Heart left ventricle (tissue), 16 donors: Measurements from ENCODE around the gene ZNRD2. TPM values are rescaled to one million over a fixed set of nuclear protein-coding genes. Genes with fewer than 3 reads are reported as not detected.
A peak's percentile ranks its signal among the peaks of the same experiment; 100 is the strongest.

ENCODE experiments used
- ATAC-seq, 4 donors: fragments of 200-7000 bp; cut with Tn5 transposase; one replicate each; pipeline ENCODE4 v1.9.1; 2020 to 2022; ENCODE audit warnings: moderate library complexity in 4 of 4, mild to moderate bottlenecking in 3 of 4, moderate number of reproducible peaks in 1 of 4
- DNase-seq, 5 donors: peaks; one replicate each; pipeline ENCODE4 v3.0.0-alpha.2; 2020
- H3K27ac ChIP-seq, 12 donors: fragments of 200-600 bp; sonication (generic) in 4 of 12; one replicate each; pipeline versions ENCODE4 v1.5.0 to v1.8.0; 2016 to 2022; ENCODE audit warnings: mild to moderate bottlenecking in 2 of 12
- H3K27me3 ChIP-seq, 9 donors: fragments of 200-600 bp; sonication (generic) in 2 of 9; one replicate each; pipeline versions ENCODE4 v1.5.1 to v1.8.0; 2016 to 2022; ENCODE audit warnings: mild to moderate bottlenecking in 3 of 9
- H3K36me3 ChIP-seq, 9 donors: fragments of 200-600 bp; sonication (generic) in 2 of 9; one replicate each; pipeline versions ENCODE4 v1.5.0 to v1.8.0; 2018 to 2022; ENCODE audit warnings: mild to moderate bottlenecking in 2 of 9
- H3K4me1 ChIP-seq, 12 donors: fragments of 200-600 bp; sonication (generic) in 4 of 12; one replicate each; pipeline versions ENCODE4 v1.5.0 to v1.8.0; 2016 to 2022; ENCODE audit warnings: mild to moderate bottlenecking in 3 of 12
- H3K4me3 ChIP-seq, 12 donors: fragments of 200-600 bp; sonication (generic) in 4 of 12; one replicate each; pipeline versions ENCODE4 v1.5.0 to v1.8.0; 2017 to 2022; ENCODE audit warnings: mild to moderate bottlenecking in 9 of 12, moderate library complexity in 4 of 12
- H3K9me3 ChIP-seq, 12 donors: fragments of 200-600 bp; sonication (generic) in 4 of 12; one replicate each; pipeline versions ENCODE4 v1.5.0 to v1.8.0; 2016 to 2022; ENCODE audit warnings: mild to moderate bottlenecking in 1 of 12
- POLR2A ChIP-seq, 2 donors: fragments of 450-650 bp; IDR thresholded peaks; one replicate each; pipeline ENCODE4 v1.6.1; 2017; ENCODE audit warnings: antibody characterized with exemption in 2 of 2, mild to moderate bottlenecking in 2 of 2, moderate library complexity in 2 of 2
- WGBS, 4 donors: extraction: QIAGEN DNeasy Blood & Tissue Kit in 2 of 4; methylation state at CpG; one replicate each; pipeline versions ENCODE4 v1.1.5 to v1.1.7; 2013 to 2018; 5-methylcytosine and 5-hydroxymethylcytosine counted together
- intact Hi-C, 10 donors: fragments of 100-400 bp; cut with DNase I; formaldehyde crosslinking; loops; one replicate each; pipeline versions ENCODE4 v1.11.1 to v1.14.2; 2022
- polyA plus RNA-seq, 2 donors: library from polyadenylated mRNA; stranded (reverse); fragments of 200-250 nt; gene quantifications; one replicate each; pipeline ENCODE4 v1.2.3, GENCODE V29; 2013
- total RNA-seq, 9 donors: library from RNA; depleted of rRNA in 2 of 9; stranded (reverse); fragments of >200 nt in 2 of 9; fragmentation: NEBNext Ultra II Directional in 3 of 9; extraction: Animal tissue kit (Norgen Biotek cat#: 25700) in 3 of 9; gene quantifications; one replicate each; pipeline versions ENCODE4 v1.1.0 to v1.2.4, GENCODE V29; 2016 to 2023
- TF ChIP-seq, protein P1 (sequence below), 12 donors: fragments of 200-600 bp; sonication (generic) in 4 of 12; IDR thresholded peaks; one replicate each; pipeline versions ENCODE4 v1.5.0 to v1.8.0; 2018 to 2022; ENCODE audit warnings: antibody characterized with exemption in 12 of 12, mild to moderate bottlenecking in 5 of 12
- donor health status: ischemic (EF 13 %, LVEDD 7.1; RV severe dilation, severe dysfunction).
- donor health status: healthy with polysubstance abuse.
- donor health status: DM: no; HTN: yes; CAD: no.
- donor health status: DM: no; HTN: no; CAD: no.
- donor health status: ischemic (EF 25% LVEDD 6.9; RV normal size, moderate dysfunction).
- donor health status: ischemic (EF 25% LVEDD 5.7; RV mildly dilated, moderate dysfunction).
- donor health status: healthy.
- donor health status: DM: yes; HTN: yes; CAD: no.
- donor health status: ischemic (EF 35%, LVEDD 5.7; RV mildly dilated, moderate dysfunction).
- donor health status: nonischemic (EF 11% LVEDD 7.7; RV severe dilation, severe dysfunction).
- donor health status: DM: yes; HTN: yes; CAD: no.
- donor health status: PGD.
- donor health status: ischemic (EF 29% LVEDD 5.4; RV normal size, mild dysfunction).
- donor health status: nonischemic (EF 23%, LVEDD 6.1; RV moderate dilation, normal function).

The ZNRD2 gene
- total and polyA plus RNA-seq, 11 donors = 23.2 to 101 (median 35.7) TPM

DNA sequence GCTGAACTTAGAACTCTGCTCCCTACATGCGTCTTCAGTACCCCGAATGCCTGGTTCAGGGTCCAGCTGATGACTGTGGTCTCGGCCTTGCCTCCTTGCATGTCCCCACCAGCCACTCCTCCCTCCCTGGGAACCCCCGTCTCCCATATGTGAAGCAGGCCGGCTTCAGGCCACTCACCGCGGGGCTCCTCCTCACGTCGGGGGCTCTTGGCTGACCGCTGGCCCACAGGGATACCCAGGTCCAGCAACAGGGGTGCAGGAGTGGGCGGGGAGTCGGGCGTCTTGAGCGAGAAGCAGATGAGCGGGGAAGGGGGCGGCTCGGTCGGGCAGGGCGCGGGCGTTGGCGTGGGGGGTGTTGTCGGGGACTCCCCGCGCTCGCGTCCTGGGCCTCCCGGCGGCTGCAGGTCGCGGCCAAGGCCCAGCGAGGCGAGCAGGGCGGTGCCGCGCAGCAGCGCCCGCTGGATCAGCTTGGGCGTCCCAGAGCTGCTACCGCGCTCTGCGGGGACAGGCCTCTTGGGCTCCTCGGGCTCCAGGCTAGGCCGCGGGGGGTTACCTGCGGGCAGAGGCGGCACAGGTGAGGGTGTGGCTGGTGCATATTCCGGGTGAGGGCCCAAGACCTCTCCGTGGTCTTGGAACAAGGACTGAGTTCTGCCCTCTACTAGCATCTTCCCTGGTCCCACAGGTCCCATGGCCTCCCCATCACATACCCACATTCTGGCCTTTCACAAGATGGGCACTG is 29.1 kb downstream of the ZNRD2 start:
- peaks cover 2 to 78% (median 66%) of the 10 kb centered on the region in 9 donors for H3K36me3 ChIP-seq
- H3K4me1 ChIP-seq = peaks cover 0 to 21% (median 8%) of the 10 kb centered on the region in 12 donors
- WGBS, 4 donors = 87 to 90% (median 87%) methylated on average over 30 to 49 of the region's 49 CpGs
- H3K4me3 ChIP-seq = no peak overlapping the region
- no peak overlapping the region for H3K27ac ChIP-seq
- ATAC-seq (no peak), DNase-seq (no peak)
- H3K9me3 ChIP-seq = no peaks in the 10 kb centered on the region
- no peaks in the 10 kb centered on the region for H3K27me3 ChIP-seq
- TF ChIP-seq POLR2A (IDR thresholded peaks at IDR 0.05) = no peak
- TF ChIP-seq, protein P1, sequence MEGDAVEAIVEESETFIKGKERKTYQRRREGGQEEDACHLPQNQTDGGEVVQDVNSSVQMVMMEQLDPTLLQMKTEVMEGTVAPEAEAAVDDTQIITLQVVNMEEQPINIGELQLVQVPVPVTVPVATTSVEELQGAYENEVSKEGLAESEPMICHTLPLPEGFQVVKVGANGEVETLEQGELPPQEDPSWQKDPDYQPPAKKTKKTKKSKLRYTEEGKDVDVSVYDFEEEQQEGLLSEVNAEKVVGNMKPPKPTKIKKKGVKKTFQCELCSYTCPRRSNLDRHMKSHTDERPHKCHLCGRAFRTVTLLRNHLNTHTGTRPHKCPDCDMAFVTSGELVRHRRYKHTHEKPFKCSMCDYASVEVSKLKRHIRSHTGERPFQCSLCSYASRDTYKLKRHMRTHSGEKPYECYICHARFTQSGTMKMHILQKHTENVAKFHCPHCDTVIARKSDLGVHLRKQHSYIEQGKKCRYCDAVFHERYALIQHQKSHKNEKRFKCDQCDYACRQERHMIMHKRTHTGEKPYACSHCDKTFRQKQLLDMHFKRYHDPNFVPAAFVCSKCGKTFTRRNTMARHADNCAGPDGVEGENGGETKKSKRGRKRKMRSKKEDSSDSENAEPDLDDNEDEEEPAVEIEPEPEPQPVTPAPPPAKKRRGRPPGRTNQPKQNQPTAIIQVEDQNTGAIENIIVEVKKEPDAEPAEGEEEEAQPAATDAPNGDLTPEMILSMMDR (IDR thresholded peaks at IDR 0.05) = no peak
- intact Hi-C loops = loop anchor here in 3 of 10 donors (5.0 to 10.0 kb wide), 3 partner anchors 55 to 225 kb away; no protein-coding TSS in a partner anchor

DNA sequence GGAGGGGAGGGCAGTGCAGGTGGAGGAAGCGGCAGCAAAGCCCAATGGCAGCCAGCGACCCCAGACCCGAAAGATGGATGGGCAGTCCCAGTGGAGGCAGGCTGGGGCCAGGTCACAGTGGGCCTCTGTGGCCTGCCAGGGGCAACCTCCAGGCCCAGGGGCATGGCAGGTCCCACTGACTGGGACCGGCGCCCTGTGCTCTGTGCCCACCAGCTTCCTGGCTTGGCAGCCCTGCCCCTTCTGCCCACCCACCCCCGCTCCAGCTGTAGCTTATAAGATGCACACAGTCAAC is 29.6 kb downstream of the ZNRD2 start:
- Histone ChIP-seq H3K27ac (no peak overlapping the region), H3K9me3 (no peaks in the 10 kb centered on the region), H3K4me1 (peaks cover 0 to 19% (median 8%) of the 10 kb centered on the region in 12 donors), H3K27me3 (no peaks in the 10 kb centered on the region), H3K36me3 (peaks cover 2 to 83% (median 71%) of the 10 kb centered on the region in 9 donors), H3K4me3 (no peak overlapping the region)
- 82 to 97% (median 95%) methylated on average over 5 to 6 of the region's 6 CpGs for WGBS, 4 donors
- TF ChIP-seq, protein P1 (IDR thresholded peaks at IDR 0.05) = no peak
- no peak for TF ChIP-seq POLR2A (IDR thresholded peaks at IDR 0.05)
- DNase-seq (no peak), ATAC-seq (no peak)
- intact Hi-C loops = loop anchor here in 3 of 10 donors (5.0 to 10.0 kb wide), 3 partner anchors 55 to 225 kb away; no protein-coding TSS in a partner anchor

DNA sequence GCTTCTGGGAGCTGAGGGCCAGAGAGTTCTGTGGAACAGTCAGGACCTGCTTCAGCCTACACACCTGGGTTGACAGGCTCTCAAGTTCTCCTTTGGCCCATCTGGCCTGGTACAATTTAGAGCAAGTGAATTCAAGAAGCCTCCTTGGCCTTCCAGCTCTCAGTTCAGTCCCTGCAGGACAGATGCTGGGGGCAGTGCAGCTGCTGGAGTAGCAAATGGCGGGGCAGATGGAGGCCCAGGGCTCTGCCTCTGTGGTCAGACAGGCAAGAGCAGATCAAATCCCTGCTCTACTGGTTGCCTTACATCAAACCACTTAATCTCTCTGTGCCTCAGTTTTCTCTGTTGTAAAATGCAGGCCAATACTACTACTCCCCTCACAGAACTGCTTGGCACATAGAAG is 34.0 kb downstream of the ZNRD2 start:
- TF ChIP-seq, protein P1 (IDR thresholded peaks at IDR 0.05) = no peak
- no peak for TF ChIP-seq POLR2A (IDR thresholded peaks at IDR 0.05)
- Histone ChIP-seq H3K36me3 (peaks cover 0 to 98% (median 84%) of the 10 kb centered on the region in 9 donors), H3K27ac (no peak overlapping the region), H3K27me3 (no peaks in the 10 kb centered on the region), H3K4me1 (peaks cover 4 to 48% (median 25%) of the 10 kb centered on the region in 12 donors), H3K9me3 (no peaks in the 10 kb centered on the region), H3K4me3 (no peak overlapping the region)
- intact Hi-C loops = no loop called here
- WGBS, 4 donors = 92 to 100% (median 97%) methylated on average over 1 of the region's 1 CpG
- ATAC-seq (no peak), DNase-seq (no peak)

DNA sequence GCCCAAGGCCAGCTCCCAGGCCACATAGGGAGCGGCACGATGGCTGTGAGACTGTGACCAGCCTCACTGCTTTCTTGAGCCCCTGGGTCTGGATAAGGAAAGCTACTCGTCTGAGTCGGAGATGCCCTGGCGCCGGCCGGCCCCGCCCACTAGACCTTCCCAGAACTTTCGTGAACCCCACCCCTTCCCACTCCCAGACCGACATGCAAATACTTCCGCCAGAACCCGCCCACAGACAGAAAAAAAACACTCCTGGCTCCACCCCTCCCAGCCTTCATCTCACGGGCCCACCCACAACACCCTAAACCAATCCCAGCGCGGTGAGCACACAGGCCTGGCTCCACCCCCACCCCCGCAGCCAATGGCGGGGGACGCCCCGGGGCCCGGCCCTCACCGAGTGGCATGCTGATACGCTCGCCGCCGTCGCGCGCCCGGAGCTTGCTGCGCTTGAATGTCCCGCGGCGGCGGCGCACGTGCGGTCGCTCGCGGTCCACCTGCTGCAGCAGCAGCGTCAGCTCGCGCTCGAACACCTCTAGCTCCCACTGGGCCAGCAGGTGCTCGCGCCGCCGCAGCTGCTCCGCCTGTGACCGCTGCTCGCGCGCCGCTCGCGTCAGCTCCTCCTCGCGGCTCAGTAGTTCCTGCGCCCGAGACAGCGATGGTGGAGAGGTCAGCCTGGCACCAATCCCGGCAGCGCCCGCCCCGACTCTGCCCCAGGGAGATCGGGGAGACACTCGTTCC is 36.8 kb downstream of the ZNRD2 start:
- peaks cover 4 to 76% (median 44%) of the 10 kb centered on the region in 12 donors for H3K4me1 ChIP-seq
- H3K9me3 ChIP-seq = no peaks in the 10 kb centered on the region

More for the DNA sequence above, 36.8 kb downstream of the ZNRD2 start:
- ATAC-seq (peak; percentile 90 to 97 (median 96)), DNase-seq (peak; percentile 93 to 96 (median 96))
- TF ChIP-seq POLR2A (IDR thresholded peaks at IDR 0.05) = peak in 1 of 2 donors; percentile 19
- TF ChIP-seq, protein P1 (IDR thresholded peaks at IDR 0.05) = no peak
- peak overlapping the region; percentile 29 to 89 (median 74) for H3K27ac ChIP-seq
- WGBS, 4 donors = 16 to 21% (median 18%) methylated on average over 15 to 67 of the region's 67 CpGs
- H3K4me3 ChIP-seq = peak overlapping the region in 10 of 12 donors; percentile 17 to 56 (median 40)
- H3K36me3 ChIP-seq = peaks cover 0 to 94% (median 73%) of the 10 kb centered on the region in 9 donors
- intact Hi-C loops = loop anchor here in 1 of 10 donors (2.0 kb wide), 1 partner anchor 30 kb away; the partner anchor contains the start of gene EHBP1L1
- H3K27me3 ChIP-seq = no peaks in the 10 kb centered on the region
